ENCODE results near the gene ANXA3.

DNA sequence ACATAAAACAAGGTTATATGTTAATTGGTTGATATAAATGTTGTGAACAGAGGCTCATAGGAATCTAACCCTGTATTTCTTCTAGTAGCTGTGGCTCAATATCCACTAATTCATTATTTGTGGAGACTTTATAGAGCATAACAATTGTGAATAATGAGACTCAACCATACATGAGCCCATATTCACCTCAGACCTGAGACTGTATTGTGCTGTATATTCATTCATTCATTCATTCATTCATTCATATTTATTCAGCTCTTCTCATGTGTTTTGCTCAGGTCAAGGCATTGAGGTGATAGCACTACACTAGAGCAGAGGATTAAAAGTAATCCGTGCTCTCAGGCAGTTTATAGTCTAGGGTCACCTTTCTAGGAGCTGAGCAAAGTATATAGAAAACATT, 24.5 kb upstream of the ANXA3 start:
- TF ChIP-seq POLR2A (IDR thresholded peaks at IDR 0.05): no peak
- TF ChIP-seq, protein P1, sequence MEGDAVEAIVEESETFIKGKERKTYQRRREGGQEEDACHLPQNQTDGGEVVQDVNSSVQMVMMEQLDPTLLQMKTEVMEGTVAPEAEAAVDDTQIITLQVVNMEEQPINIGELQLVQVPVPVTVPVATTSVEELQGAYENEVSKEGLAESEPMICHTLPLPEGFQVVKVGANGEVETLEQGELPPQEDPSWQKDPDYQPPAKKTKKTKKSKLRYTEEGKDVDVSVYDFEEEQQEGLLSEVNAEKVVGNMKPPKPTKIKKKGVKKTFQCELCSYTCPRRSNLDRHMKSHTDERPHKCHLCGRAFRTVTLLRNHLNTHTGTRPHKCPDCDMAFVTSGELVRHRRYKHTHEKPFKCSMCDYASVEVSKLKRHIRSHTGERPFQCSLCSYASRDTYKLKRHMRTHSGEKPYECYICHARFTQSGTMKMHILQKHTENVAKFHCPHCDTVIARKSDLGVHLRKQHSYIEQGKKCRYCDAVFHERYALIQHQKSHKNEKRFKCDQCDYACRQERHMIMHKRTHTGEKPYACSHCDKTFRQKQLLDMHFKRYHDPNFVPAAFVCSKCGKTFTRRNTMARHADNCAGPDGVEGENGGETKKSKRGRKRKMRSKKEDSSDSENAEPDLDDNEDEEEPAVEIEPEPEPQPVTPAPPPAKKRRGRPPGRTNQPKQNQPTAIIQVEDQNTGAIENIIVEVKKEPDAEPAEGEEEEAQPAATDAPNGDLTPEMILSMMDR (IDR thresholded peaks at IDR 0.05): no peak

Data from esophagus squamous epithelium (tissue), 4 donors.